Activated CD4-positive, alpha-beta T cell treated with anti-CD3 and anti-CD28 coated beads, Interleukin-2, Interleukin-6, amounts not matched to agents 100 ng/mL and 50 ng/mL, durations not matched to agents 16 hours and 8 hours (primary cell): ENCODE results near the gene KLHL6.

Experiments used
- DNase-seq: peaks from one replicate; pipeline ENCODE4 v3.0.0-alpha.2; 2020

Gene KLHL6

GRCh38 chr3:183564046-183564445, 8.5 kb upstream of the KLHL6 start:
- peak; percentile 70 for DNase-seq

GRCh38 chr3:183563536-183563874, 8.0 kb upstream of the KLHL6 start:
- DNase-seq: no peak

- DNase-seq: no peak
Observed at GRCh38 chr3:183560607-183561006, 5.1 kb upstream of the KLHL6 start.

GRCh38 chr3:183558495-183558894, 3.0 kb upstream of the KLHL6 start:
- DNase-seq: no peak

- no peak for DNase-seq
Observed at GRCh38 chr3:183556722-183557121, 1.2 kb upstream of the KLHL6 start.

GRCh38 chr3:183554377-183554776, 1.1 kb downstream of the KLHL6 start:
- peak; percentile 74 for DNase-seq

- no peak for DNase-seq
Observed at GRCh38 chr3:183553334-183554026, 2.0 kb downstream of the KLHL6 start.

- DNase-seq: peak; percentile 80
Observed at GRCh38 chr3:183551930-183552329, 3.6 kb downstream of the KLHL6 start.

GRCh38 chr3:183548262-183548769, 7.2 kb downstream of the KLHL6 start:
- no peak for DNase-seq

GRCh38 chr3:183546625-183547024, 8.9 kb downstream of the KLHL6 start:
- DNase-seq: no peak

GRCh38 chr3:183545708-183546107, 9.8 kb downstream of the KLHL6 start:
- DNase-seq: no peak

GRCh38 chr3:183542355-183542754, 13.2 kb downstream of the KLHL6 start:
- DNase-seq: no peak

- DNase-seq: no peak
Observed at GRCh38 chr3:183541738-183542137, 13.8 kb downstream of the KLHL6 start.

- no peak for DNase-seq
Observed at GRCh38 chr3:183541235-183541655, 14.3 kb downstream of the KLHL6 start.

GRCh38 chr3:183540501-183541234, 14.8 kb downstream of the KLHL6 start:
- no peak for DNase-seq

- no peak for DNase-seq
Observed at GRCh38 chr3:183539811-183540210, 15.7 kb downstream of the KLHL6 start.

GRCh38 chr3:183538486-183538885, 17.0 kb downstream of the KLHL6 start:
- DNase-seq: no peak

GRCh38 chr3:183537295-183537730, 18.2 kb downstream of the KLHL6 start:
- no peak for DNase-seq

- DNase-seq: no peak
Observed at GRCh38 chr3:183536238-183536880, 19.1 kb downstream of the KLHL6 start.

GRCh38 chr3:183534249-183534648, 21.3 kb downstream of the KLHL6 start:
- DNase-seq: no peak

- DNase-seq: no peak
Observed at GRCh38 chr3:183533412-183534132, 21.9 kb downstream of the KLHL6 start.

- no peak for DNase-seq
Observed at GRCh38 chr3:183532620-183533411, 22.7 kb downstream of the KLHL6 start.
